Measurements from ENCODE around the gene RNF208. TPM values are rescaled to one million over a fixed set of nuclear protein-coding genes. Genes with fewer than 3 reads are reported as not detected.

RNF208 gene
- total and polyA plus RNA-seq, 10 of the 15 experiments (the other 5 are each of a cell fraction or from before 2014, with no cell fraction given): 0.06 to 10.7 (median 0.77) TPM

- no peak for TF ChIP-seq CUX1 (IDR thresholded peaks at IDR 0.05; ENCODE audit: insufficient replicate concordance, low read depth, low read length)
- no peak for TF ChIP-seq RAD21 (IDR thresholded peaks at IDR 0.05; ENCODE audit: insufficient read depth, low read depth, low read length)
- peak; percentile 60; the same call in 1 of the 2 replicates for TF ChIP-seq ZSCAN29 (IDR thresholded peaks at IDR 0.05)
- TF ChIP-seq CEBPZ (IDR thresholded peaks at IDR 0.05; ENCODE audit: low read depth, low read length): peak; percentile 39; the same call in 1 of the 2 replicates
- peak; percentile 96 for TF ChIP-seq LARP7 (IDR thresholded peaks at IDR 0.05)
- no peak for TF ChIP-seq BCL11A (IDR thresholded peaks at IDR 0.05; ENCODE audit: low read depth, low read length)
- TF ChIP-seq HDAC6 (IDR thresholded peaks at IDR 0.05; ENCODE audit: unreplicated experiment): peak; percentile 77
- TF ChIP-seq HCFC1 (IDR thresholded peaks at IDR 0.05; ENCODE audit: low read length): peak; percentile 82
- TF ChIP-seq NBN (IDR thresholded peaks at IDR 0.05): peak; percentile 54; the same call in 1 of the 2 replicates
- peak; percentile 51 for TF ChIP-seq E4F1 (IDR thresholded peaks at IDR 0.05; ENCODE audit: borderline replicate concordance, partially characterized antibody)
- peak; percentile 92 for TF ChIP-seq E2F8 (IDR thresholded peaks at IDR 0.05; ENCODE audit: low read depth, partially characterized antibody)
- peak; percentile 78; the same call in 1 of the 3 replicates for TF ChIP-seq POU2F2 (IDR thresholded peaks at IDR 0.05; ENCODE audit: borderline replicate concordance, low read depth, low read length)
These were observed 16.6 kb downstream of the RNF208 start, which contains the start of the genes NDOR1 and TMEM203 (continued) for GRCh38 chr9:137205126-137206069.
